ENCODE measurements around the gene HOXB4.

- TF ChIP-seq, protein P1, sequence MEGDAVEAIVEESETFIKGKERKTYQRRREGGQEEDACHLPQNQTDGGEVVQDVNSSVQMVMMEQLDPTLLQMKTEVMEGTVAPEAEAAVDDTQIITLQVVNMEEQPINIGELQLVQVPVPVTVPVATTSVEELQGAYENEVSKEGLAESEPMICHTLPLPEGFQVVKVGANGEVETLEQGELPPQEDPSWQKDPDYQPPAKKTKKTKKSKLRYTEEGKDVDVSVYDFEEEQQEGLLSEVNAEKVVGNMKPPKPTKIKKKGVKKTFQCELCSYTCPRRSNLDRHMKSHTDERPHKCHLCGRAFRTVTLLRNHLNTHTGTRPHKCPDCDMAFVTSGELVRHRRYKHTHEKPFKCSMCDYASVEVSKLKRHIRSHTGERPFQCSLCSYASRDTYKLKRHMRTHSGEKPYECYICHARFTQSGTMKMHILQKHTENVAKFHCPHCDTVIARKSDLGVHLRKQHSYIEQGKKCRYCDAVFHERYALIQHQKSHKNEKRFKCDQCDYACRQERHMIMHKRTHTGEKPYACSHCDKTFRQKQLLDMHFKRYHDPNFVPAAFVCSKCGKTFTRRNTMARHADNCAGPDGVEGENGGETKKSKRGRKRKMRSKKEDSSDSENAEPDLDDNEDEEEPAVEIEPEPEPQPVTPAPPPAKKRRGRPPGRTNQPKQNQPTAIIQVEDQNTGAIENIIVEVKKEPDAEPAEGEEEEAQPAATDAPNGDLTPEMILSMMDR (conservative IDR thresholded peaks at IDR 0.05 in 1 of 2, IDR thresholded peaks at IDR 0.05 in 1 of 2; ENCODE audit: low read depth in 1 of 2, low read length in 2 of 2) = no peak
- no peak for TF ChIP-seq EZH2 (IDR thresholded peaks at IDR 0.05; ENCODE audit: low read length, missing control alignments)
Measured at GRCh38 chr17:48594538-48595277, 16.6 kb upstream of the HOXB4 start.
